Thymus (tissue), 11 donors: ENCODE data around the gene TAOK3. TPM values are rescaled to one million over a fixed set of nuclear protein-coding genes. Genes with fewer than 3 reads are reported as not detected.

Source experiments
- DNase-seq, 9 donors: peaks; one replicate each; pipeline ENCODE4 v3.0.0-alpha.2; 2013; ENCODE audit warnings: low spot score in 9 of 9, low read depth in 6 of 9, missing footprints in 1 of 9
- H3K27ac ChIP-seq, 2 donors: one replicate each; pipeline ENCODE4 v1.5.1; 2013; ENCODE audit warnings: control low read depth in 1 of 2, low read depth in 1 of 2, low read length in 1 of 2, mild to moderate bottlenecking in 1 of 2, moderate library complexity in 1 of 2
- H3K27me3 ChIP-seq, 2 donors: one replicate each; pipeline ENCODE4 v1.5.1; 2013; ENCODE audit warnings: low read length in 1 of 2; ENCODE audit not compliant: control insufficient read depth in 2 of 2, insufficient read depth in 1 of 2
- H3K36me3 ChIP-seq, 2 donors: one replicate each; pipeline ENCODE4 v1.5.1; 2013; ENCODE audit warnings: low read length in 1 of 2, mild to moderate bottlenecking in 1 of 2, moderate library complexity in 1 of 2; ENCODE audit not compliant: control insufficient read depth in 2 of 2, insufficient read depth in 2 of 2
- H3K4me1 ChIP-seq, 2 donors: one replicate each; pipeline ENCODE4 v1.5.1; 2013; ENCODE audit warnings: low read length in 2 of 2; ENCODE audit not compliant: control insufficient read depth in 2 of 2, insufficient read depth in 2 of 2
- H3K4me3 ChIP-seq, 2 donors: one replicate each; pipeline ENCODE4 v1.5.1; 2013; ENCODE audit warnings: low read length in 2 of 2, control low read depth in 1 of 2, mild to moderate bottlenecking in 1 of 2
- H3K9me3 ChIP-seq, 2 donors: one replicate each; pipeline ENCODE4 v1.5.1; 2013; ENCODE audit warnings: low read length in 1 of 2, mild to moderate bottlenecking in 1 of 2; ENCODE audit not compliant: control insufficient read depth in 2 of 2, insufficient read depth in 1 of 2
- WGBS: extraction: QIAGEN DNeasy Blood & Tissue Kit; methylation state at CpG from one replicate; pipeline ENCODE4 v1.1.7; 2013; 5-methylcytosine and 5-hydroxymethylcytosine counted together
- polyA plus RNA-seq: library from polyadenylated mRNA; stranded (reverse); fragments of 200-250 nt; gene quantifications from one replicate; pipeline ENCODE4 v1.2.3, GENCODE V29; 2013
- total RNA-seq: library from RNA; stranded (reverse); fragments of 120-200 nt; gene quantifications from one replicate; pipeline ENCODE4 v1.2.4, GENCODE V29; 2013
- donor health status: healthy.

Gene TAOK3
- total and polyA plus RNA-seq, 2 donors = 16.8 to 35.4 TPM

GRCh38 chr12:118124333-118124874, 248.3 kb downstream of the TAOK3 start:
- DNase-seq = no peak
- Histone ChIP-seq H3K9me3 (no peaks in the 10 kb centered on the region), H3K36me3 (no peaks in the 10 kb centered on the region), H3K27me3 (no peaks in the 10 kb centered on the region), H3K27ac (no peak overlapping the region), H3K4me1 (peaks cover 0 to 2% of the 10 kb centered on the region in 2 donors), H3K4me3 (no peak overlapping the region)
- WGBS = 97% methylated on average over 5 of the region's 5 CpGs

- WGBS = over 99% methylated on average over 6 of the region's 6 CpGs
- no peak overlapping the region for H3K4me3 ChIP-seq
- DNase-seq = no peak
- no peak overlapping the region for H3K27ac ChIP-seq
- H3K9me3 ChIP-seq = no peaks in the 10 kb centered on the region
- no peaks in the 10 kb centered on the region for H3K27me3 ChIP-seq
- H3K4me1 ChIP-seq = peaks cover 0 to 2% of the 10 kb centered on the region in 2 donors
- no peaks in the 10 kb centered on the region for H3K36me3 ChIP-seq
Observed at GRCh38 chr12:118122264-118122663, 250.4 kb downstream of the TAOK3 start.

GRCh38 chr12:118120579-118121363, 251.9 kb downstream of the TAOK3 start:
- DNase-seq = peak; percentile 40 to 84 (median 69)
- Histone ChIP-seq H3K4me3 (no peak overlapping the region), H3K4me1 (peaks cover 0 to 2% of the 10 kb centered on the region in 2 donors), H3K36me3 (no peaks in the 10 kb centered on the region), H3K27ac (peak overlapping the region in 1 of 2 donors; percentile 81), H3K27me3 (no peaks in the 10 kb centered on the region), H3K9me3 (no peaks in the 10 kb centered on the region)
- WGBS = 36% methylated on average over 8 of the region's 8 CpGs

GRCh38 chr12:118119449-118119879, 253.2 kb downstream of the TAOK3 start:
- 95% methylated on average over 10 of the region's 10 CpGs for WGBS
- Histone ChIP-seq H3K36me3 (no peaks in the 10 kb centered on the region), H3K27ac (no peak overlapping the region), H3K9me3 (no peaks in the 10 kb centered on the region), H3K4me3 (no peak overlapping the region), H3K27me3 (no peaks in the 10 kb centered on the region), H3K4me1 (peaks cover 0 to 2% of the 10 kb centered on the region in 2 donors)
- no peak for DNase-seq

GRCh38 chr12:118109088-118109487, 263.6 kb downstream of the TAOK3 start:
- peaks cover 0 to 3% of the 10 kb centered on the region in 2 donors for H3K4me1 ChIP-seq
- 96% methylated on average over 1 of the region's 1 CpG for WGBS
- no peak overlapping the region for H3K4me3 ChIP-seq
- H3K27ac ChIP-seq = no peak overlapping the region
- no peaks in the 10 kb centered on the region for H3K36me3 ChIP-seq
- no peak for DNase-seq
- no peaks in the 10 kb centered on the region for H3K9me3 ChIP-seq
- peaks cover 0 to 16% of the 10 kb centered on the region in 2 donors for H3K27me3 ChIP-seq

GRCh38 chr12:118107694-118108093, 265.0 kb downstream of the TAOK3 start:
- Histone ChIP-seq H3K4me1 (peaks cover 7 to 8% of the 10 kb centered on the region in 2 donors), H3K36me3 (no peaks in the 10 kb centered on the region), H3K27ac (no peak overlapping the region), H3K4me3 (no peak overlapping the region), H3K9me3 (no peaks in the 10 kb centered on the region), H3K27me3 (peaks cover 7 to 30% of the 10 kb centered on the region in 2 donors)
- 96% methylated on average over 8 of the region's 8 CpGs for WGBS
- no peak for DNase-seq

- Histone ChIP-seq H3K4me1 (peaks cover 7 to 8% of the 10 kb centered on the region in 2 donors), H3K36me3 (no peaks in the 10 kb centered on the region), H3K27me3 (peaks cover 8 to 37% of the 10 kb centered on the region in 2 donors), H3K9me3 (no peaks in the 10 kb centered on the region), H3K4me3 (no peak overlapping the region), H3K27ac (no peak overlapping the region)
- 98% methylated on average over 4 of the region's 4 CpGs for WGBS
- no peak for DNase-seq
Observed at GRCh38 chr12:118107011-118107410, 265.7 kb downstream of the TAOK3 start.

- peak in 2 of 9 donors; percentile 18 to 39 for DNase-seq
- WGBS = under 1% methylated on average over 75 of the region's 75 CpGs
Observed at GRCh38 chr12:118103601-118104382, 268.9 kb downstream of the TAOK3 start, which contains the start of gene VSIG10. Gene VSIG10, minus strand, starts transcription at chr12:118104011. Its CDS starts 340 bp downstream, at chr12:118103671.

More at GRCh38 chr12:118103601-118104382, 268.9 kb downstream of the TAOK3 start, which contains the start of gene VSIG10:
- no peak within 1 kb of the TSS for H3K27ac ChIP-seq
- peaks cover 7 to 8% of the 10 kb centered on the region in 2 donors for H3K4me1 ChIP-seq
- no peaks in the 10 kb centered on the region for H3K36me3 ChIP-seq
- no peaks in the 10 kb centered on the region for H3K9me3 ChIP-seq
- H3K4me3 ChIP-seq = peak within 1 kb of the TSS; percentile 27 to 54
- H3K27me3 ChIP-seq = peaks cover 8 to 44% of the 10 kb centered on the region in 2 donors
